Nephron (organoid): Measurements from ENCODE around the gene CD22.

ENCODE experiments used
- H3K27ac Mint-ChIP-seq, 3 experiments: 2 replicates each; pipeline ENCODE4 v1.8.0; 2020; ENCODE audit warnings: mixed read lengths in 3 of 3, mild to moderate bottlenecking in 2 of 3, moderate library complexity in 1 of 3
- H3K27me3 Mint-ChIP-seq: 2 replicates; pipeline ENCODE4 v1.8.0; 2021; ENCODE audit warnings: low read depth, mild to moderate bottlenecking, moderate library complexity, mixed read lengths
- H3K36me3 Mint-ChIP-seq: 2 replicates; pipeline ENCODE4 v1.8.0; 2020; ENCODE audit warnings: low read depth, mixed read lengths
- H3K4me1 Mint-ChIP-seq: 2 replicates; pipeline ENCODE4 v1.8.0; 2020; ENCODE audit warnings: mixed read lengths
- H3K4me3 Mint-ChIP-seq, 3 experiments: 2 replicates each; pipeline ENCODE4 v1.8.0; 2020; ENCODE audit warnings: mild to moderate bottlenecking in 3 of 3, mixed read lengths in 3 of 3, moderate library complexity in 2 of 3
- H3K9me3 Mint-ChIP-seq: 2 replicates; pipeline ENCODE4 v1.8.0; 2020; ENCODE audit warnings: mixed read lengths
- TF ChIP-seq, protein P1 (sequence below), 3 experiments: fragments of 200-600 bp; sonication (generic); IDR thresholded peaks; one replicate each; pipeline ENCODE4 v1.5.0; 2021; ENCODE audit warnings: antibody characterized with exemption in 3 of 3; ENCODE audit not compliant: unreplicated experiment in 3 of 3

CD22 gene

DNA sequence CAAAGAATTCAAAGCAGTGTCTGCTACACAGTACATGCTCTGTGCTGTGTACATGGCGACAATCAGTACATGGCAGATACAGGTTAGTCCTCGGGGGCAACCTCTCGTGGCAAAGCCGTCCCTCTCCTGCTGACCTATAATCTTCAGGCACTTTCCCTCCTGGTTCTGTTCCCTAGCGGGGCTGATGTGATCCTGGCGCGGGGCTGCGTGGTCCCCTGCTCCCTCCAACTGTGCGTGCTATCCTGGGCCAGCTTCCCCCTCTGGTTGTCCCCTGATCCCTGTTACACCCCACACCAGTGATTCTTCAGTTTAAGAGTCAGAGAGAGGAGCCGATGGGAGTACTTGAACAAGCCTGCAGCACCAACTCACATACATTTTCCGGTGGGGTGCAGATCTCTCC, 25.0 kb upstream of the CD22 start:
- Mint-ChIP-seq H3K9me3 (no peaks in the 10 kb centered on the region), H3K36me3 (no peaks in the 10 kb centered on the region), H3K4me1 (peaks cover 24% of the 10 kb centered on the region), H3K4me3 (no peak overlapping the region), H3K27me3 (no peaks in the 10 kb centered on the region), H3K27ac (peak overlapping the region; percentile 1 to 36 (median 13))
- TF ChIP-seq, protein P1, sequence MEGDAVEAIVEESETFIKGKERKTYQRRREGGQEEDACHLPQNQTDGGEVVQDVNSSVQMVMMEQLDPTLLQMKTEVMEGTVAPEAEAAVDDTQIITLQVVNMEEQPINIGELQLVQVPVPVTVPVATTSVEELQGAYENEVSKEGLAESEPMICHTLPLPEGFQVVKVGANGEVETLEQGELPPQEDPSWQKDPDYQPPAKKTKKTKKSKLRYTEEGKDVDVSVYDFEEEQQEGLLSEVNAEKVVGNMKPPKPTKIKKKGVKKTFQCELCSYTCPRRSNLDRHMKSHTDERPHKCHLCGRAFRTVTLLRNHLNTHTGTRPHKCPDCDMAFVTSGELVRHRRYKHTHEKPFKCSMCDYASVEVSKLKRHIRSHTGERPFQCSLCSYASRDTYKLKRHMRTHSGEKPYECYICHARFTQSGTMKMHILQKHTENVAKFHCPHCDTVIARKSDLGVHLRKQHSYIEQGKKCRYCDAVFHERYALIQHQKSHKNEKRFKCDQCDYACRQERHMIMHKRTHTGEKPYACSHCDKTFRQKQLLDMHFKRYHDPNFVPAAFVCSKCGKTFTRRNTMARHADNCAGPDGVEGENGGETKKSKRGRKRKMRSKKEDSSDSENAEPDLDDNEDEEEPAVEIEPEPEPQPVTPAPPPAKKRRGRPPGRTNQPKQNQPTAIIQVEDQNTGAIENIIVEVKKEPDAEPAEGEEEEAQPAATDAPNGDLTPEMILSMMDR (IDR thresholded peaks at IDR 0.05; ENCODE audit: unreplicated experiment in 3 of 3): no peak

DNA sequence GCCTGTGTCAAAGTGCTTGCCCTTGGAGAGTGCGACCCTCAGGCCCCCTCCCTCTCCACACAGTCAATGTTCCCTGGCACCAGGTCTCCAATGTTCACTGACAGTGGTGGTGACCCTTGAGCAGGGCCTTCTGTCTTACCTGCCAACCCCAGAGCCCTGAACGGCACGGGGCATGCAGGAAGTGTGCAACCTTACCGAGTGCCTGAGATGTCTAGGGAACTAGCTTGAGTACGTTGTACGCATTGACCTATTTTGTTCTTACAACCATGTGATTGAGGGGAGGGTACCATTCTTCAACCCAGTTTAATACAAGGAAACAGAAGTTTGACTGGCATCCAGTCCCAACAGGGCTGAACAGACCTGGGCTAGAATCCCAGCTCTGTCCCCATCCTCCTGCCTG, 23.8 kb upstream of the CD22 start:
- TF ChIP-seq, protein P1 (IDR thresholded peaks at IDR 0.05; ENCODE audit: unreplicated experiment in 3 of 3): no peak
- H3K9me3 Mint-ChIP-seq: no peaks in the 10 kb centered on the region
- H3K36me3 Mint-ChIP-seq: no peaks in the 10 kb centered on the region
- H3K27me3 Mint-ChIP-seq: no peaks in the 10 kb centered on the region
- H3K27ac Mint-ChIP-seq: peak overlapping the region in 2 of 3 experiments; percentile 62 to 76
- H3K4me1 Mint-ChIP-seq: peaks cover 33% of the 10 kb centered on the region
- no peak overlapping the region for H3K4me3 Mint-ChIP-seq

GRCh38 chr19:35306473-35307246, 22.3 kb upstream of the CD22 start:
- peak overlapping the region; percentile 98 for H3K27ac Mint-ChIP-seq
- TF ChIP-seq, protein P1 (IDR thresholded peaks at IDR 0.05; ENCODE audit: unreplicated experiment in 3 of 3): peak in 1 of 3 experiments; percentile 42
- peak overlapping the region in 1 of 3 experiments; percentile 22 for H3K4me3 Mint-ChIP-seq
- H3K9me3 Mint-ChIP-seq: no peaks in the 10 kb centered on the region
- H3K36me3 Mint-ChIP-seq: no peaks in the 10 kb centered on the region
- H3K4me1 Mint-ChIP-seq: peaks cover 47% of the 10 kb centered on the region
- no peaks in the 10 kb centered on the region for H3K27me3 Mint-ChIP-seq

DNA sequence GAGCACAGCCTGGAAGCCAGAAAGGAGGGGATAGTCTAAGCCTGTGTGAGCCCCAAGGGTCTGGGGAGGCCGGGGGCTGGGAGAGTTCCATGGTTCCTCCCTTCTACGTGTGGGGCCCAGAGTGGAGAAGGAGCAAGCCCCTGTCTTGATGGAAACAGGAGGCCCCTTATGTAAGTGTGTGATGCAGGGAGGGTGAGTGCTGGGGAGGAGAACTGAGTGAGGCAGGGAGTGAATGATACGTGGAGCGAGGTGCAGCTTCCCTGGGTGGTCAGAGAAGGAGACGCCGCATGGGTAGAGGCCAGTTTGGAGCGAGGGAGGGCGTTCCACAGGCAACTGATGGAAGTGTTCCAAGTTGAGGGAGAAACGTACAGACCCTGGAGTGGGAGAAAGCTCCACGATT, 21.1 kb upstream of the CD22 start:
- TF ChIP-seq, protein P1 (IDR thresholded peaks at IDR 0.05; ENCODE audit: unreplicated experiment in 3 of 3): no peak
- H3K36me3 Mint-ChIP-seq: no peaks in the 10 kb centered on the region
- H3K9me3 Mint-ChIP-seq: no peaks in the 10 kb centered on the region
- H3K4me3 Mint-ChIP-seq: peak overlapping the region; percentile 58 to 68 (median 60)
- H3K4me1 Mint-ChIP-seq: peaks cover 50% of the 10 kb centered on the region
- no peaks in the 10 kb centered on the region for H3K27me3 Mint-ChIP-seq
- peak overlapping the region; percentile 98 for H3K27ac Mint-ChIP-seq

DNA sequence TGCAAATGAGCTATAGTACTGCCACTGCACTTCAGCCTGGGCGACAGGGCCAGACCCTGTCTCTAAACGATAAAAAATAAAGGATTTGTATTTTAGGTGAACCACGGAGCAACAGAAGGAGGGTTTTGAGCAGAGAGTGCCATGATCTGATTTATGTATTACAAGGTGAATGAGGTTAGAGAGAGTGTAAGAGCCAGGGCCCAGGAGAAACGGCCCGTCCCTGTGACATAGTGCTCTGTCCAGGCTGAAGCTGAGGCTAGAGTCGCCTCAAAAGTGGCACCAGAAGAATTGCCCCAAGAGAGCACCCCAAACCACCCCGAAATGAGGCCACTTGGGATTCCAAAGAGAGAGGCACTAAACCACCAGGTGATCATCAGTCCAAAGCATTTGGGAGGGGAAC, 20.1 kb upstream of the CD22 start:
- H3K27ac Mint-ChIP-seq: peak overlapping the region; percentile 98
- peaks cover 50% of the 10 kb centered on the region for H3K4me1 Mint-ChIP-seq
- H3K36me3 Mint-ChIP-seq: no peaks in the 10 kb centered on the region
- peak overlapping the region; percentile 35 to 82 (median 75) for H3K4me3 Mint-ChIP-seq
- TF ChIP-seq, protein P1 (IDR thresholded peaks at IDR 0.05; ENCODE audit: unreplicated experiment in 3 of 3): no peak
- H3K9me3 Mint-ChIP-seq: no peaks in the 10 kb centered on the region
- H3K27me3 Mint-ChIP-seq: no peaks in the 10 kb centered on the region
